ENCODE results near the gene TRAF5. TPM values are rescaled to one million over a fixed set of nuclear protein-coding genes. Genes with fewer than 3 reads are reported as not detected.

The TRAF5 gene
- total and polyA plus RNA-seq, 11 donors, result 1.3 to 8.8 (median 2.1) TPM

- Histone ChIP-seq H3K27ac (no peak overlapping the region), H3K36me3 (peaks cover 0 to 47% (median 18%) of the 10 kb centered on the region in 9 donors)
These were observed 48.6 kb downstream of the TRAF5 start for GRCh38 chr1:211375146-211375818.

DNA sequence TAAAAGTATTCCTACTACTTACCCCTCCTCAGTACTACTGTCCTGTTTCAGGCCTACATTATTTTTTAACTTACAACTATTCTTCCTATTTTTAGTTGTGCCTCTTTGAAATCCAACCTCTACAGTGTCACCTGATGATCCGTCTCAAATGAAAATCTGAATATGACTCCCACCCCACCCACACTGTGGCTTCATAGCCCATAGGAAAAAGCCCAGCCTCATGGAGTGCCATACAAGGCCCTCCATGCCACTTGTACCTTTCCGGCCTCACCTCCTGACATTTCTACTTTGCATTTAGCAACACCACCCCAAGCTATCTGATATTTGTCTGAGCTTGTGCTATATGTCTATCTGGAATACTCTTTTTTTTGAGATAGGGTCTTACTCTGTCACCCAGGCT lies 49.3 kb downstream of the TRAF5 start:
- no peaks in the 10 kb centered on the region for H3K9me3 ChIP-seq

More at GRCh38 chr1:211375146-211375818, 48.6 kb downstream of the TRAF5 start:
- no peaks in the 10 kb centered on the region for H3K9me3 ChIP-seq
- no peak for TF ChIP-seq POLR2A (IDR thresholded peaks at IDR 0.05)
- TF ChIP-seq CTCF (IDR thresholded peaks at IDR 0.05), result no peak
- no peak for DNase-seq
- ATAC-seq, result no peak
- peaks cover 0 to 1% (median 0%) of the 10 kb centered on the region in 12 donors for H3K4me1 ChIP-seq
- WGBS, 4 donors, result 77 to 82% (median 79%) methylated on average over 5 of the region's 5 CpGs
- H3K4me3 ChIP-seq, result no peak overlapping the region
- intact Hi-C loops (cut with DNase I), result loop anchor here in 1 of 10 donors (5.0 kb wide), 1 partner anchor 43 kb away; no protein-coding TSS in a partner anchor
- H3K27me3 ChIP-seq, result no peaks in the 10 kb centered on the region

GRCh38 chr1:211376807-211377470 lies 50.3 kb downstream of the TRAF5 start:
- Histone ChIP-seq H3K27me3 (no peaks in the 10 kb centered on the region), H3K4me1 (peaks cover 0 to 11% (median 0%) of the 10 kb centered on the region in 12 donors), H3K36me3 (peaks cover 0 to 42% (median 18%) of the 10 kb centered on the region in 9 donors), H3K4me3 (no peak overlapping the region), H3K27ac (no peak overlapping the region), H3K9me3 (no peaks in the 10 kb centered on the region)
- intact Hi-C loops (cut with DNase I), result loop anchor here in 1 of 10 donors (5.0 kb wide), 1 partner anchor 45 kb away; no protein-coding TSS in a partner anchor
- no peak for ATAC-seq
- WGBS, 4 donors, result 90 to 93% (median 92%) methylated on average over 4 of the region's 4 CpGs
- no peak for TF ChIP-seq POLR2A (IDR thresholded peaks at IDR 0.05)
- no peak for TF ChIP-seq CTCF (IDR thresholded peaks at IDR 0.05)
- no peak for DNase-seq

More for the DNA sequence above, 49.3 kb downstream of the TRAF5 start:
- Histone ChIP-seq H3K4me3 (no peak overlapping the region), H3K36me3 (peaks cover 0 to 42% (median 18%) of the 10 kb centered on the region in 9 donors), H3K27me3 (no peaks in the 10 kb centered on the region), H3K27ac (no peak overlapping the region), H3K4me1 (peaks cover 0 to 4% (median 0%) of the 10 kb centered on the region in 12 donors)
- WGBS, 4 donors, result 56 to 98% (median 95%) methylated on average over 2 of the region's 2 CpGs
- TF ChIP-seq CTCF (IDR thresholded peaks at IDR 0.05) (no peak), POLR2A (IDR thresholded peaks at IDR 0.05) (no peak)
- intact Hi-C loops (cut with DNase I), result loop anchor here in 1 of 10 donors (5.0 kb wide), 1 partner anchor 44 kb away; no protein-coding TSS in a partner anchor
- no peak for ATAC-seq
- DNase-seq, result no peak
